Mesothelial cell of epicardium (in vitro differentiated cells): Measurements from ENCODE around the gene TMSB15A. TPM values are rescaled to one million over a fixed set of nuclear protein-coding genes. Genes with fewer than 3 reads are reported as not detected.
"Not testable (repeated sequence)": the region's sequence is repeated elsewhere in the genome, so short reads cannot be mapped to it uniquely, and the experiment has no call there.

Source experiments
- DNase-seq, 2 experiments: peaks; one replicate each; pipeline ENCODE4 v3.0.0; 2021; ENCODE audit warnings: low spot score in 2 of 2; ENCODE audit not compliant: unreplicated experiment in 2 of 2
- H3K27ac Mint-ChIP-seq: 2 replicates; pipeline ENCODE4 v1.8.0; 2021; ENCODE audit warnings: mixed read lengths
- H3K27me3 Mint-ChIP-seq: 2 replicates; pipeline ENCODE4 v1.8.0; 2021; ENCODE audit warnings: low read depth, mixed read lengths
- H3K36me3 Mint-ChIP-seq: 2 replicates; pipeline ENCODE4 v1.8.0; 2021; ENCODE audit warnings: mixed read lengths
- H3K4me1 Mint-ChIP-seq: 2 replicates; pipeline ENCODE4 v1.8.0; 2021; ENCODE audit warnings: mixed read lengths
- H3K4me3 Mint-ChIP-seq: 2 replicates; pipeline ENCODE4 v1.8.0; 2021; ENCODE audit warnings: mild to moderate bottlenecking, moderate library complexity, mixed read lengths
- H3K9me3 Mint-ChIP-seq: 2 replicates; pipeline ENCODE4 v1.8.0; 2021; ENCODE audit warnings: mixed read lengths
- CTCF ChIP-seq: fragments of 200-600 bp; sonication (generic); IDR thresholded peaks from one replicate; pipeline ENCODE4 v1.5.0; 2021; ENCODE audit warnings: antibody characterized with exemption; ENCODE audit not compliant: unreplicated experiment
- total RNA-seq: library from RNA; stranded (reverse); gene quantifications from 3 replicates; pipeline ENCODE4 v1.2.1, GENCODE V29; 2021

TMSB15A gene
- total RNA-seq, 1 donor from 2014 or later = 20.7 TPM

GRCh38 chrX:102535958-102536357 lies 19.4 kb upstream of the TMSB15A start:
- TF ChIP-seq CTCF = no peak
- no peaks in the 10 kb centered on the region for H3K27me3 Mint-ChIP-seq
- no peak for DNase-seq

GRCh38 chrX:102517326-102517725 lies 787 bp upstream of the TMSB15A start:
- Mint-ChIP-seq H3K4me1 (no peaks in the 10 kb centered on the region), H3K36me3 (peaks cover 9% of the 10 kb centered on the region), H3K4me3 (peak overlapping the region; percentile 18), H3K27ac (no peak overlapping the region), H3K9me3 (peaks cover 10% of the 10 kb centered on the region), H3K27me3 (peaks cover 4% of the 10 kb centered on the region)
- no peak for DNase-seq
- no peak for TF ChIP-seq CTCF

More at GRCh38 chrX:102535958-102536357, 19.4 kb upstream of the TMSB15A start:
- H3K4me1 Mint-ChIP-seq = no peaks in the 10 kb centered on the region
- H3K9me3 Mint-ChIP-seq = peaks cover 34% of the 10 kb centered on the region
- no peak overlapping the region for H3K4me3 Mint-ChIP-seq
- H3K27ac Mint-ChIP-seq = no peak overlapping the region
- no peaks in the 10 kb centered on the region for H3K36me3 Mint-ChIP-seq

- Mint-ChIP-seq H3K4me3 (no peak overlapping the region), H3K27ac (no peak overlapping the region)
Observed at GRCh38 chrX:102514536-102514935, 2.0 kb downstream of the TMSB15A start.

GRCh38 chrX:102498732-102499131 lies 17.8 kb downstream of the TMSB15A start:
- H3K27ac Mint-ChIP-seq = no peak overlapping the region
- no peak overlapping the region for H3K4me3 Mint-ChIP-seq
- TF ChIP-seq CTCF = no peak
- H3K9me3 Mint-ChIP-seq = peaks cover 35% of the 10 kb centered on the region
- H3K36me3 Mint-ChIP-seq = no peaks in the 10 kb centered on the region
- no peaks in the 10 kb centered on the region for H3K4me1 Mint-ChIP-seq
- DNase-seq = no peak
- peaks cover 3% of the 10 kb centered on the region for H3K27me3 Mint-ChIP-seq

More at GRCh38 chrX:102514536-102514935, 2.0 kb downstream of the TMSB15A start:
- Mint-ChIP-seq H3K4me1 (no peaks in the 10 kb centered on the region), H3K27me3 (peaks cover 4% of the 10 kb centered on the region), H3K36me3 (peaks cover 9% of the 10 kb centered on the region), H3K9me3 (peaks cover 15% of the 10 kb centered on the region)
- DNase-seq = no peak
- TF ChIP-seq CTCF = no peak

- H3K36me3 Mint-ChIP-seq = no peaks in the 10 kb centered on the region
- H3K4me1 Mint-ChIP-seq = no peaks in the 10 kb centered on the region
- TF ChIP-seq CTCF = no peak
- H3K9me3 Mint-ChIP-seq = peaks cover 10% of the 10 kb centered on the region
- peaks cover 2% of the 10 kb centered on the region for H3K27me3 Mint-ChIP-seq
- no peak for DNase-seq
- H3K27ac Mint-ChIP-seq = no peak overlapping the region
- no peak overlapping the region for H3K4me3 Mint-ChIP-seq
Observed at GRCh38 chrX:102491766-102492165, 24.8 kb downstream of the TMSB15A start.

- H3K9me3 Mint-ChIP-seq, H3K27me3 Mint-ChIP-seq, H3K4me3 Mint-ChIP-seq, DNase-seq, H3K4me1 Mint-ChIP-seq, H3K36me3 Mint-ChIP-seq, H3K27ac Mint-ChIP-seq: not testable (repeated sequence)
Observed at GRCh38 chrX:102478765-102479164, 37.8 kb downstream of the TMSB15A start.

GRCh38 chrX:102471762-102472220 lies 44.7 kb downstream of the TMSB15A start, which contains the start of gene TCP11X2:
Gene TCP11X2 (minus strand): TSS chrX:102471812.
- H3K27ac Mint-ChIP-seq, H3K36me3 Mint-ChIP-seq, H3K4me1 Mint-ChIP-seq, H3K9me3 Mint-ChIP-seq, H3K4me3 Mint-ChIP-seq, DNase-seq, H3K27me3 Mint-ChIP-seq: not testable (repeated sequence)

- not testable (repeated sequence) for H3K27ac Mint-ChIP-seq, H3K4me1 Mint-ChIP-seq, H3K9me3 Mint-ChIP-seq, DNase-seq, H3K36me3 Mint-ChIP-seq, H3K27me3 Mint-ChIP-seq, H3K4me3 Mint-ChIP-seq
Observed at GRCh38 chrX:102470215-102470614, 46.3 kb downstream of the TMSB15A start.
